ENCODE measurements around the gene DTHD1.

DTHD1 gene

GRCh38 chr4:36249610-36250009, 31.8 kb upstream of the DTHD1 start:
- no peaks in the 10 kb centered on the region for H3K9me2 ChIP-seq (replicated peaks; ENCODE audit: low read depth, low read length)
- no peaks in the 10 kb centered on the region; the same call in 1 of the 2 replicates for H3F3A ChIP-seq (ENCODE audit: low read depth)
- H3K4me3 ChIP-seq (ENCODE audit: low read length, poor library complexity, severe bottlenecking) = no peak overlapping the region
- H3K4me1 ChIP-seq (ENCODE audit: insufficient read depth, low read length, poor library complexity, severe bottlenecking) = peaks cover 25% of the 10 kb centered on the region
- H3K9ac ChIP-seq (ENCODE audit: low read depth, low read length, poor library complexity, severe bottlenecking) = no peak overlapping the region
- no peaks in the 10 kb centered on the region for H3K9me3 ChIP-seq (ENCODE audit: insufficient read depth, low read depth, low read length)
- no peak overlapping the region for H2AFZ ChIP-seq (ENCODE audit: low read length)
- no peaks in the 10 kb centered on the region for H3K36me3 ChIP-seq (ENCODE audit: insufficient read depth, low read length)
- no peaks in the 10 kb centered on the region for H4K20me1 ChIP-seq (ENCODE audit: insufficient read depth, low read length, poor library complexity, severe bottlenecking)
- TF ChIP-seq CTCF (conservative IDR thresholded peaks at IDR 0.05; ENCODE audit: low read length) (no peak), EZH2phosphoT487 (IDR thresholded peaks at IDR 0.05; ENCODE audit: borderline replicate concordance) (no peak)
- no peaks in the 10 kb centered on the region for H3K27me3 ChIP-seq (ENCODE audit: insufficient read depth, low read length, poor library complexity, severe bottlenecking)
- H3K4me2 ChIP-seq (ENCODE audit: low read depth, low read length, poor library complexity, severe bottlenecking) = no peak overlapping the region
- no peaks in the 10 kb centered on the region for H3K79me2 ChIP-seq (ENCODE audit: insufficient read depth, low read length)

- Histone ChIP-seq H3K36me3 (ENCODE audit: insufficient read depth, low read length) (no peaks in the 10 kb centered on the region), H3K9ac (ENCODE audit: low read depth, low read length, poor library complexity, severe bottlenecking) (no peak overlapping the region), H3K9me3 (ENCODE audit: insufficient read depth, low read depth, low read length) (no peaks in the 10 kb centered on the region), H3K4me2 (ENCODE audit: low read depth, low read length, poor library complexity, severe bottlenecking) (no peak overlapping the region), H3K4me1 (ENCODE audit: insufficient read depth, low read length, poor library complexity, severe bottlenecking) (peaks cover 48% of the 10 kb centered on the region), H3K79me2 (ENCODE audit: insufficient read depth, low read length) (no peaks in the 10 kb centered on the region), H2AFZ (ENCODE audit: low read length) (no peak overlapping the region), H3F3A (ENCODE audit: low read depth) (no peaks in the 10 kb centered on the region; the same call in 1 of the 2 replicates), H3K4me3 (ENCODE audit: low read length, poor library complexity, severe bottlenecking) (no peak overlapping the region), H3K27me3 (ENCODE audit: insufficient read depth, low read length, poor library complexity, severe bottlenecking) (no peaks in the 10 kb centered on the region), H3K9me2 (replicated peaks; ENCODE audit: low read depth, low read length) (no peaks in the 10 kb centered on the region), H4K20me1 (ENCODE audit: insufficient read depth, low read length, poor library complexity, severe bottlenecking) (no peaks in the 10 kb centered on the region)
- TF ChIP-seq CTCF (conservative IDR thresholded peaks at IDR 0.05; ENCODE audit: low read length) = no peak
- TF ChIP-seq EZH2phosphoT487 (IDR thresholded peaks at IDR 0.05; ENCODE audit: borderline replicate concordance) = no peak
Measured at GRCh38 chr4:36251983-36252382, 29.4 kb upstream of the DTHD1 start.

GRCh38 chr4:36254371-36254770, 27.0 kb upstream of the DTHD1 start:
- H3K9me2 ChIP-seq (replicated peaks; ENCODE audit: low read depth, low read length) = no peaks in the 10 kb centered on the region
- no peak for TF ChIP-seq EZH2phosphoT487 (IDR thresholded peaks at IDR 0.05; ENCODE audit: borderline replicate concordance)
- TF ChIP-seq CTCF (conservative IDR thresholded peaks at IDR 0.05; ENCODE audit: low read length) = no peak
- H3K4me3 ChIP-seq (ENCODE audit: low read length, poor library complexity, severe bottlenecking) = no peak overlapping the region
- no peaks in the 10 kb centered on the region for H3K27me3 ChIP-seq (ENCODE audit: insufficient read depth, low read length, poor library complexity, severe bottlenecking)
- no peaks in the 10 kb centered on the region for H3K36me3 ChIP-seq (ENCODE audit: insufficient read depth, low read length)
- H3K4me2 ChIP-seq (ENCODE audit: low read depth, low read length, poor library complexity, severe bottlenecking) = no peak overlapping the region
- H3K4me1 ChIP-seq (ENCODE audit: insufficient read depth, low read length, poor library complexity, severe bottlenecking) = peaks cover 48% of the 10 kb centered on the region
- H2AFZ ChIP-seq (ENCODE audit: low read length) = 0 out of 2 replicates have a peak overlapping the region, but pooled peaks have one; percentile 38
- H3K9me3 ChIP-seq (ENCODE audit: insufficient read depth, low read depth, low read length) = no peaks in the 10 kb centered on the region
- no peak overlapping the region for H3K9ac ChIP-seq (ENCODE audit: low read depth, low read length, poor library complexity, severe bottlenecking)
- H3F3A ChIP-seq (ENCODE audit: low read depth) = no peaks in the 10 kb centered on the region; the same call in 1 of the 2 replicates
- H4K20me1 ChIP-seq (ENCODE audit: insufficient read depth, low read length, poor library complexity, severe bottlenecking) = no peaks in the 10 kb centered on the region
- no peaks in the 10 kb centered on the region for H3K79me2 ChIP-seq (ENCODE audit: insufficient read depth, low read length)

Data from Loucy (cell line).